GM19324 (cell line): Measurements from ENCODE around the gene ARHGAP30.
"Not testable (repeated sequence)": the region's sequence is repeated elsewhere in the genome, so short reads cannot be mapped to it uniquely, and the experiment has no call there.

Experiments
- ATAC-seq: cut with Tn5 transposase; IDR thresholded peaks from one replicate; pipeline ENCODE4 v1.9.1; 2021; ENCODE audit warnings: mild to moderate bottlenecking, moderate library complexity; ENCODE audit not compliant: unreplicated experiment, low FRiP score

ARHGAP30 gene

GRCh38 chr1:161073474-161074121, 3.9 kb upstream of the ARHGAP30 start:
- no peak for ATAC-seq

GRCh38 chr1:161072751-161073449, 3.2 kb upstream of the ARHGAP30 start:
- ATAC-seq = no peak

- no peak for ATAC-seq
Measured at GRCh38 chr1:161071886-161072371, 2.2 kb upstream of the ARHGAP30 start.

- ATAC-seq = no peak
Measured at GRCh38 chr1:161070761-161071160, 1.1 kb upstream of the ARHGAP30 start.

GRCh38 chr1:161069241-161069640, 450 bp downstream of the ARHGAP30 start:
- ATAC-seq = no peak

GRCh38 chr1:161068306-161069234, 1.1 kb downstream of the ARHGAP30 start:
- peak; percentile 46 for ATAC-seq

- ATAC-seq = no peak
Measured at GRCh38 chr1:161066694-161067093, 3.0 kb downstream of the ARHGAP30 start.

GRCh38 chr1:161065681-161066080, 4.0 kb downstream of the ARHGAP30 start:
- not testable (repeated sequence) for ATAC-seq

- not testable (repeated sequence) for ATAC-seq
Measured at GRCh38 chr1:161063936-161064335, 5.8 kb downstream of the ARHGAP30 start.

GRCh38 chr1:161061419-161061818, 8.3 kb downstream of the ARHGAP30 start:
- ATAC-seq = no peak

- ATAC-seq = no peak
Measured at GRCh38 chr1:161059293-161059692, 10.4 kb downstream of the ARHGAP30 start.

GRCh38 chr1:161054805-161055204, 14.9 kb downstream of the ARHGAP30 start:
- ATAC-seq = no peak

GRCh38 chr1:161054232-161054631, 15.5 kb downstream of the ARHGAP30 start:
- ATAC-seq = no peak

- ATAC-seq = no peak
Measured at GRCh38 chr1:161052899-161053298, 16.8 kb downstream of the ARHGAP30 start.

GRCh38 chr1:161051219-161051618, 18.5 kb downstream of the ARHGAP30 start:
- no peak for ATAC-seq

GRCh38 chr1:161048949-161049722, 20.6 kb downstream of the ARHGAP30 start:
- ATAC-seq = no peak

- no peak for ATAC-seq
Measured at GRCh38 chr1:161047436-161048420, 22.0 kb downstream of the ARHGAP30 start.

GRCh38 chr1:161046605-161047228, 23.0 kb downstream of the ARHGAP30 start:
- ATAC-seq = no peak
